ENCODE data around the gene GORASP2. TPM values are rescaled to one million over a fixed set of nuclear protein-coding genes. Genes with fewer than 3 reads are reported as not detected.

GORASP2 gene
- total RNA-seq, 1 experiment from 2014 or later: 87.9 TPM

- Histone ChIP-seq H3K27ac (ENCODE audit: low read depth, low read length) (no peak overlapping the region), H3K4me3 (replicated peaks in 1 of 2; ENCODE audit: low read depth in 1 of 2, low read length in 2 of 2) (no peak overlapping the region), H3K4me2 (ENCODE audit: low read length) (no peak overlapping the region), H3K9me3 (ENCODE audit: control insufficient read depth in 1 of 2, insufficient read depth in 1 of 2, low read depth in 1 of 2, low read length in 2 of 2) (no peaks in the 10 kb centered on the region), H4K20me1 (ENCODE audit: insufficient read depth) (peaks cover 8% of the 10 kb centered on the region; the same call in 1 of the 2 replicates), H3K79me2 (ENCODE audit: insufficient read depth, low read length) (peaks cover 79% of the 10 kb centered on the region), H3K9me2 (ENCODE audit: insufficient read depth) (no peaks in the 10 kb centered on the region), H2AFZ (ENCODE audit: low read depth, low read length, poor library complexity, severe bottlenecking) (no peak overlapping the region), H3K4me1 (ENCODE audit: control insufficient read depth in 1 of 2, insufficient read depth in 2 of 2, low read length in 2 of 2) (peaks cover 11 to 21% of the 10 kb centered on the region in 2 experiments), H3K27me3 (ENCODE audit: insufficient read depth, low read length) (no peaks in the 10 kb centered on the region), H3K9ac (ENCODE audit: low read length) (no peak overlapping the region), H3K36me3 (ENCODE audit: control insufficient read depth in 1 of 2, insufficient read depth in 2 of 2, low read length in 2 of 2) (no peaks in the 10 kb centered on the region; a peak in 1 of 4 replicates)
- DNase-seq (ENCODE audit: low read depth, low spot score): no peak
- CTCF ChIA-PET: no interaction called here
- no peak for ATAC-seq
- TF ChIP-seq ZFX (IDR thresholded peaks at IDR 0.05) (no peak), CEBPB (IDR thresholded peaks at IDR 0.05; ENCODE audit: low read depth) (no peak), ZBTB33 (IDR thresholded peaks at IDR 0.05; ENCODE audit: extremely low read depth, insufficient replicate concordance, low read length) (no peak), YY1 (IDR thresholded peaks at IDR 0.05; ENCODE audit: extremely low read depth, insufficient replicate concordance, low read depth, low read length) (no peak), CBX3 (IDR thresholded peaks at IDR 0.05; ENCODE audit: low read depth) (no peak), JUND (IDR thresholded peaks at IDR 0.05) (no peak), EGR1 (IDR thresholded peaks at IDR 0.05; ENCODE audit: low read depth) (no peak), SP1 (IDR thresholded peaks at IDR 0.05; ENCODE audit: low read depth) (no peak), MAX (IDR thresholded peaks at IDR 0.05) (no peak)
- intact Hi-C loops (cut with micrococcal nuclease): no loop called here
- POLR2A ChIA-PET: no interaction called here
- BruUV-seq (replicated peaks): no TSS peak
- RAD21 ChIA-PET (ENCODE audit: low non-redundant PET in 1 of 2, low total read pairs in 2 of 2, uncharacterized antibody in 2 of 2, unreplicated experiment in 2 of 2): no interaction called here
Measured at GRCh38 chr2:170932166-170932565, 3.1 kb downstream of the GORASP2 start.

- no peak overlapping the region for H3K27ac ChIP-seq (ENCODE audit: low read depth, low read length)
- H4K20me1 ChIP-seq (ENCODE audit: insufficient read depth): peaks cover 8% of the 10 kb centered on the region; the same call in 1 of the 2 replicates
Measured at GRCh38 chr2:170932948-170933347, 3.9 kb downstream of the GORASP2 start.

More at GRCh38 chr2:170932948-170933347, 3.9 kb downstream of the GORASP2 start:
- intact Hi-C loops (cut with micrococcal nuclease): no loop called here
- Histone ChIP-seq H2AFZ (ENCODE audit: low read depth, low read length, poor library complexity, severe bottlenecking) (no peak overlapping the region), H3K27me3 (ENCODE audit: insufficient read depth, low read length) (no peaks in the 10 kb centered on the region), H3K36me3 (ENCODE audit: control insufficient read depth in 1 of 2, insufficient read depth in 2 of 2, low read length in 2 of 2) (no peaks in the 10 kb centered on the region; a peak in 1 of 4 replicates), H3K4me3 (replicated peaks in 1 of 2; ENCODE audit: low read depth in 1 of 2, low read length in 2 of 2) (no peak overlapping the region), H3K4me2 (ENCODE audit: low read length) (no peak overlapping the region), H3K9me2 (ENCODE audit: insufficient read depth) (no peaks in the 10 kb centered on the region), H3K79me2 (ENCODE audit: insufficient read depth, low read length) (peaks cover 87% of the 10 kb centered on the region), H3K4me1 (ENCODE audit: control insufficient read depth in 1 of 2, insufficient read depth in 2 of 2, low read length in 2 of 2) (peaks cover 11 to 18% of the 10 kb centered on the region in 2 experiments), H3K9me3 (ENCODE audit: control insufficient read depth in 1 of 2, insufficient read depth in 1 of 2, low read depth in 1 of 2, low read length in 2 of 2) (no peaks in the 10 kb centered on the region), H3K9ac (ENCODE audit: low read length) (no peak overlapping the region)
- TF ChIP-seq YY1 (IDR thresholded peaks at IDR 0.05; ENCODE audit: extremely low read depth, insufficient replicate concordance, low read depth, low read length): no peak
- TF ChIP-seq CEBPB (IDR thresholded peaks at IDR 0.05; ENCODE audit: low read depth): no peak
- TF ChIP-seq CTCF (IDR thresholded peaks at IDR 0.05 in 2 of 3, conservative IDR thresholded peaks at IDR 0.05 in 1 of 3; ENCODE audit: borderline replicate concordance in 1 of 3, insufficient read depth in 1 of 3, low read depth in 2 of 3, low read length in 2 of 3): 0 out of 6 replicates have a peak, but pooled peaks of 1 of the 3 experiments have one; percentile 8
- no peak for ATAC-seq
- DNase-seq (ENCODE audit: low read depth, low spot score): no peak
- CTCF ChIA-PET: no interaction called here
- RAD21 ChIA-PET (ENCODE audit: low non-redundant PET in 1 of 2, low total read pairs in 2 of 2, uncharacterized antibody in 2 of 2, unreplicated experiment in 2 of 2): no interaction called here
- no TSS peak for BruUV-seq (replicated peaks)
- POLR2A ChIA-PET: no interaction called here
